Upper lobe of left lung (tissue), 4 donors: ENCODE results near the gene GJB6.

Source experiments
- POLR2A ChIP-seq, 4 donors: fragments of 450-650 bp; IDR thresholded peaks; one replicate each; pipeline ENCODE4 v1.5.1; 2016 to 2017; ENCODE audit warnings: antibody characterized with exemption in 4 of 4, mild to moderate bottlenecking in 2 of 4
- POLR2AphosphoS5 ChIP-seq, 2 donors: sonication (generic); formaldehyde crosslinking; IDR thresholded peaks; one replicate each; pipeline ENCODE4 v1.5.1; 2017; ENCODE audit warnings: antibody characterized with exemption in 2 of 2
- TF ChIP-seq, protein P1 (sequence below), 6 experiments: fragments of 450-650 bp in 4 of 6; fragments of 200-600 bp in 2 of 6; sonication (generic) in 2 of 6; IDR thresholded peaks; one replicate each; pipeline ENCODE4 v1.5.1; 2016 to 2019; ENCODE audit warnings: antibody characterized with exemption in 6 of 6

DNA sequence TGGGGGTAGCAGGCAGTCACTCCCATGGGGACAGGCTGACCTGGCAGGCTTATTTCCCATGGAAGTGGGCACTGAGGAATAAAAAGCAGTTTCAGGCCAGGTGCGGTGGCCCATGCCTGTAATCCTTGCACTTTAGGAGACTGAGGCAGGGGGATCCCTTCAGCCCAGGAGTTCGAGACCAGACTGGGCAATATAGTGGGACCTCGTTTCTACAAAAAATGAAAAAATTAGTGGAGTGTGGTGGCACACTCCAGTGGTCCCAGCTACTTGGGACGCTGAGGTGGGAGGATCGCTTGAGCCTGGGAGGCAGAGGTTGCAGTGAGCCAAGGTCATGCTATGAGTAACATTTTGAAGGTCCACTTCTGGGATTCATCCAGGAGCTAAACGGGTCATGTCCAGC is 45.3 kb downstream of the GJB6 start:
- TF ChIP-seq, protein P1, sequence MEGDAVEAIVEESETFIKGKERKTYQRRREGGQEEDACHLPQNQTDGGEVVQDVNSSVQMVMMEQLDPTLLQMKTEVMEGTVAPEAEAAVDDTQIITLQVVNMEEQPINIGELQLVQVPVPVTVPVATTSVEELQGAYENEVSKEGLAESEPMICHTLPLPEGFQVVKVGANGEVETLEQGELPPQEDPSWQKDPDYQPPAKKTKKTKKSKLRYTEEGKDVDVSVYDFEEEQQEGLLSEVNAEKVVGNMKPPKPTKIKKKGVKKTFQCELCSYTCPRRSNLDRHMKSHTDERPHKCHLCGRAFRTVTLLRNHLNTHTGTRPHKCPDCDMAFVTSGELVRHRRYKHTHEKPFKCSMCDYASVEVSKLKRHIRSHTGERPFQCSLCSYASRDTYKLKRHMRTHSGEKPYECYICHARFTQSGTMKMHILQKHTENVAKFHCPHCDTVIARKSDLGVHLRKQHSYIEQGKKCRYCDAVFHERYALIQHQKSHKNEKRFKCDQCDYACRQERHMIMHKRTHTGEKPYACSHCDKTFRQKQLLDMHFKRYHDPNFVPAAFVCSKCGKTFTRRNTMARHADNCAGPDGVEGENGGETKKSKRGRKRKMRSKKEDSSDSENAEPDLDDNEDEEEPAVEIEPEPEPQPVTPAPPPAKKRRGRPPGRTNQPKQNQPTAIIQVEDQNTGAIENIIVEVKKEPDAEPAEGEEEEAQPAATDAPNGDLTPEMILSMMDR (IDR thresholded peaks at IDR 0.05), result no peak
- no peak for TF ChIP-seq POLR2AphosphoS5 (IDR thresholded peaks at IDR 0.05)
- no peak for TF ChIP-seq POLR2A (IDR thresholded peaks at IDR 0.05)
